DMS 273 (cell line): ENCODE results near the gene ZBED6.

ENCODE experiments used
- DNase-seq: peaks from one replicate; lab custom pipeline; 2025; ENCODE audit not compliant: unreplicated experiment; lab: John Stamatoyannopoulos, UW

Gene ZBED6

GRCh38 chr1:203839081-203839480 lies 43.7 kb downstream of the ZBED6 start:
- DNase-seq: no peak

GRCh38 chr1:203840208-203840808 lies 44.9 kb downstream of the ZBED6 start:
- DNase-seq: no peak

GRCh38 chr1:203842559-203842876 lies 47.1 kb downstream of the ZBED6 start:
- DNase-seq: no peak

- no peak for DNase-seq
Measured at GRCh38 chr1:203843435-203843834, 48.0 kb downstream of the ZBED6 start.
